Lung (tissue), 12 donors: ENCODE results near the gene CDYL. TPM values are rescaled to one million over a fixed set of nuclear protein-coding genes. Genes with fewer than 3 reads are reported as not detected.

Experiments
- ATAC-seq: fragments of 200-7000 bp; cut with Tn5 transposase; one replicate; pipeline ENCODE4 v1.9.1; 2020; ENCODE audit warnings: moderate number of reproducible peaks; ENCODE audit not compliant: insufficient read depth, low FRiP score
- DNase-seq, 3 donors: peaks; one replicate each; pipeline ENCODE4 v3.0.0-alpha.2; 2013 to 2017
- H3K27ac ChIP-seq, 2 donors: one replicate each; pipeline ENCODE4 v1.5.1; 2013; ENCODE audit warnings: mild to moderate bottlenecking in 2 of 2, moderate library complexity in 2 of 2, control low read depth in 1 of 2, inconsistent platforms in 1 of 2, low read depth in 1 of 2, low read length in 1 of 2
- H3K27me3 ChIP-seq, 3 donors: one replicate each; pipeline ENCODE4 v1.5.1; 2013; ENCODE audit warnings: low read length in 2 of 3; ENCODE audit not compliant: control insufficient read depth in 3 of 3, insufficient read depth in 3 of 3
- H3K36me3 ChIP-seq, 4 donors: one replicate each; pipeline ENCODE4 v1.5.1; 2013; ENCODE audit warnings: low read length in 4 of 4, mild to moderate bottlenecking in 1 of 4, moderate library complexity in 1 of 4; ENCODE audit not compliant: control insufficient read depth in 4 of 4, insufficient read depth in 4 of 4
- H3K4me1 ChIP-seq, 5 donors: one replicate each; pipeline ENCODE4 v1.5.1; 2013; ENCODE audit warnings: low read length in 5 of 5, mild to moderate bottlenecking in 2 of 5, moderate library complexity in 1 of 5; ENCODE audit not compliant: control insufficient read depth in 5 of 5, insufficient read depth in 5 of 5
- H3K4me3 ChIP-seq: one replicate; pipeline ENCODE4 v1.5.1; 2013; ENCODE audit warnings: mild to moderate bottlenecking, control low read depth, moderate library complexity
- H3K9ac ChIP-seq, 2 donors: one replicate each; pipeline ENCODE4 v1.5.1; 2013; ENCODE audit warnings: low read length in 2 of 2, control low read depth in 1 of 2; ENCODE audit not compliant: insufficient read depth in 1 of 2
- H3K9me3 ChIP-seq, 4 donors: one replicate each; pipeline ENCODE4 v1.5.1; 2013; ENCODE audit warnings: low read length in 3 of 4, mild to moderate bottlenecking in 1 of 4, moderate library complexity in 1 of 4; ENCODE audit not compliant: control insufficient read depth in 4 of 4, insufficient read depth in 3 of 4
- CTCF ChIP-seq: IDR thresholded peaks from 2 replicates; pipeline ENCODE4 v1.5.1; 2012; ENCODE audit warnings: mild to moderate bottlenecking; ENCODE audit errors: control extremely low read depth, extremely low read depth
- WGBS, 2 donors: extraction: QIAGEN DNeasy Blood & Tissue Kit; methylation state at CpG; one replicate each; pipeline ENCODE4 v1.1.7; 2013; 5-methylcytosine and 5-hydroxymethylcytosine counted together
- polyA plus RNA-seq, 2 donors: library from polyadenylated mRNA; stranded (reverse); fragments of 200-250 nt; gene quantifications; one replicate each; pipeline ENCODE4 v1.2.1, GENCODE V29; 2013
- total RNA-seq, 2 donors: library from RNA; depleted of rRNA in 1 of 2; stranded (reverse); fragments of >200 nt in 1 of 2; gene quantifications; one replicate each; pipeline ENCODE4 v1.2.1, GENCODE V29; 2014 to 2021
- donor health status: control.
- donor health status: control.
- donor health status: Bipolar disorder and iron deficiency.
- donor health status: healthy.
- donor health status: DM: yes; HTN: yes; CAD: no.

CDYL gene
- total and polyA plus RNA-seq, 4 donors: 5.8 to 51.6 (median 20.9) TPM

- H3K9ac ChIP-seq: no peak overlapping the region
- ATAC-seq (no peak), DNase-seq (no peak)
- WGBS, 2 donors: 83 to 86% methylated on average over 2 of the region's 2 CpGs
- H3K27me3 ChIP-seq: no peaks in the 10 kb centered on the region
- H3K27ac ChIP-seq: no peak overlapping the region
- TF ChIP-seq CTCF: no peak
- no peak overlapping the region for H3K4me3 ChIP-seq
- H3K9me3 ChIP-seq: peaks cover 0 to 11% (median 1%) of the 10 kb centered on the region in 4 donors
- peaks cover 0 to 12% (median 11%) of the 10 kb centered on the region in 5 donors for H3K4me1 ChIP-seq
- H3K36me3 ChIP-seq: no peaks in the 10 kb centered on the region
Observed at GRCh38 chr6:4797587-4797986, 21.4 kb downstream of the CDYL start.

GRCh38 chr6:4799912-4800311 is 23.7 kb downstream of the CDYL start:
- Histone ChIP-seq H3K4me3 (no peak overlapping the region), H3K4me1 (peaks cover 2 to 16% (median 10%) of the 10 kb centered on the region in 5 donors), H3K27me3 (no peaks in the 10 kb centered on the region), H3K9me3 (peaks cover 0 to 11% (median 1%) of the 10 kb centered on the region in 4 donors), H3K27ac (no peak overlapping the region), H3K9ac (no peak overlapping the region), H3K36me3 (no peaks in the 10 kb centered on the region)
- ATAC-seq (no peak), DNase-seq (no peak)
- TF ChIP-seq CTCF: no peak
- WGBS, 2 donors: 98% methylated on average over 3 of the region's 3 CpGs

GRCh38 chr6:4800662-4801061 is 24.5 kb downstream of the CDYL start:
- no peak for ATAC-seq
- WGBS, 2 donors: 64 to 66% methylated on average over 3 of the region's 3 CpGs
- peaks cover 2 to 16% (median 10%) of the 10 kb centered on the region in 5 donors for H3K4me1 ChIP-seq
- H3K27ac ChIP-seq: no peak overlapping the region
- H3K36me3 ChIP-seq: no peaks in the 10 kb centered on the region
- H3K9ac ChIP-seq: no peak overlapping the region
- no peaks in the 10 kb centered on the region for H3K27me3 ChIP-seq
- no peak overlapping the region for H3K4me3 ChIP-seq
- H3K9me3 ChIP-seq: peaks cover 0 to 11% (median 1%) of the 10 kb centered on the region in 4 donors
- no peak for TF ChIP-seq CTCF
- no peak for DNase-seq

- Histone ChIP-seq H3K27me3 (no peaks in the 10 kb centered on the region), H3K9ac (no peak overlapping the region), H3K4me1 (peaks cover 2 to 16% (median 11%) of the 10 kb centered on the region in 5 donors), H3K9me3 (peaks cover 0 to 11% (median 1%) of the 10 kb centered on the region in 4 donors), H3K4me3 (no peak overlapping the region), H3K36me3 (no peaks in the 10 kb centered on the region), H3K27ac (no peak overlapping the region)
- ATAC-seq: no peak
- WGBS, 2 donors: 61 to 77% methylated on average over 3 of the region's 3 CpGs
- no peak for TF ChIP-seq CTCF
- DNase-seq: no peak
Observed at GRCh38 chr6:4801491-4802110, 25.4 kb downstream of the CDYL start.
